GM12892 (cell line): ENCODE data around the gene BCL7C.

ENCODE experiments used
- POLR2A ChIP-seq: IDR thresholded peaks from 2 replicates; pipeline ENCODE4 v1.6.1; 2011; ENCODE audit warnings: low read depth, low read length, control low read depth
- POLR2AphosphoS5 ChIP-seq: IDR thresholded peaks from 2 replicates; pipeline ENCODE4 v1.6.1; 2011; ENCODE audit warnings: low read depth, low read length, control low read depth
- TAF1 ChIP-seq: IDR thresholded peaks from 2 replicates; pipeline ENCODE4 v1.6.1; 2011; ENCODE audit warnings: low read depth, mild to moderate bottlenecking, control low read depth, low read length, borderline replicate concordance

DNA sequence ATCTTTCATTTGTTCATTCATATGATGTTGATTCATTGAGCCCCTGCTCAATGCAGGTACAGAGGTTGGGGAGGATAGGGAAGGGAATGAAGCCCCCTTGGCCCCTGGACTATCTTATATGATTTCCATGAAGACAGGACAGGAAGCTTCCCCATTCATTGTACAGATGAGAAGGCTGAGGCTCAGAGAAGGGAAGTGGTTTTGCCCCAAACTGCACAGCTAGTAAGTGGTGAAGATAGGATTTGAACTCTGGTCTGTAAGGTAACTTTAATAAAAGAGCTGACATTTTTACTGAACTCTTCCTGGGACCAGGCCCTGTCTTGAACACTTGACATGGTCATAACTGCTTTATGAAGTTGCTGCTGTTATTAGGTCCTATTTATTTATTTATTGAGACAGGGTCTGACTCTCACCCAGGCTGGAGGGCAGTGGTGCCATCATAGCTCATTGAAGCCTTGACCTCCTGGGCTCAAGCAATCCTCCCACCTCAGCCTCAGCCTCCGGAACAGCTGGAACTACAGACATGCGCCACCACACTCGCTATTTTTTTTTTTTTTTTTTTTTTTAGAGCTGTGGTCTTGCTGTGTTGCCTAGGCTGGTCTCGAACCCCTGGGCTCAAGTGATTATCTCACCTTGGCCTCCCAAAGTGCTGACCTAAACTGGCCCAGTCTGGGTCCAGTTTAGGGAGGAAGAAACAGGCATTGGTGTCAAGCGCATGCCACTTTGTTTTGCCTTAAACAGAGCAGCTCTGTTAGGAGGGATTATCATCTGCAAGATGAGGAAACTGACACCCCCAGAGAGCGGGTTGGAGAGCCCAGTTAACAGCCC, 7.5 kb upstream of the BCL7C start:
- TF ChIP-seq TAF1, result no peak
- TF ChIP-seq POLR2AphosphoS5, result no peak
- TF ChIP-seq POLR2A, result no peak
